HEK293 (cell line): ENCODE data around the gene CRACR2A.

ENCODE experiments used
- CTCF ChIA-PET: fragments of 350-600 bp; formaldehyde crosslinking; extraction: SDS; loops from one replicate; lab custom pipeline; 2021; ENCODE audit warnings: antibody characterized with exemption; lab: Yijun Ruan, JAX
- POLR2A ChIA-PET: fragments of 300-600 bp; formaldehyde crosslinking; extraction: SDS; loops from one replicate; lab custom pipeline; 2020; ENCODE audit warnings: antibody characterized with exemption, inconsistent platforms; lab: Yijun Ruan, JAX
- H3K27ac ChIP-seq: fragments of 200-500 bp; sonication (Bioruptor generic); 2 replicates; pipeline ENCODE4 v1.5.1; 2014; ENCODE audit warnings: low read depth, low read length, control low read depth, inconsistent platforms; ENCODE audit errors: extremely low read depth
- H3K36me3 ChIP-seq, 2 experiments: fragments of 200-500 bp in 1 of 2; sonication (Bioruptor generic) in 1 of 2; 1 replicate in 1 of 2; 2 replicates in 1 of 2; pipeline ENCODE4 v1.5.1; 2014 to 2017; ENCODE audit warnings: inconsistent platforms in 2 of 2, low read length in 2 of 2; ENCODE audit not compliant: control insufficient read depth in 2 of 2, insufficient read depth in 1 of 2
- H3K4me1 ChIP-seq: fragments of 200-500 bp; sonication (Bioruptor generic); 2 replicates; pipeline ENCODE4 v1.5.1; 2014; ENCODE audit warnings: mild to moderate bottlenecking, low read length, inconsistent platforms; ENCODE audit not compliant: control insufficient read depth, insufficient read depth
- H3K4me3 ChIP-seq: 2 replicates; pipeline ENCODE4 v1.5.1; 2011; ENCODE audit warnings: low read depth, mild to moderate bottlenecking, control low read depth, low read length, moderate library complexity
- H3K9me3 ChIP-seq: fragments of 200-500 bp; sonication (Bioruptor generic); 2 replicates; pipeline ENCODE4 v1.5.1; 2014; ENCODE audit warnings: low read depth, low read length, inconsistent platforms; ENCODE audit not compliant: control insufficient read depth, insufficient read depth
- BCL11B ChIP-seq: fragments of 450-650 bp; formaldehyde crosslinking; IDR thresholded peaks from 2 replicates; pipeline ENCODE4 v1.5.1; 2016; ENCODE audit warnings: low read depth, missing biosample characterization, missing genetic modification characterization
- GLIS1 ChIP-seq: fragments of 450-650 bp; formaldehyde crosslinking; IDR thresholded peaks from 2 replicates; pipeline ENCODE4 v1.5.1; 2016; ENCODE audit warnings: missing biosample characterization, missing genetic modification characterization
- ZBTB10 ChIP-seq: fragments of 450-650 bp; formaldehyde crosslinking; IDR thresholded peaks from 2 replicates; pipeline ENCODE4 v1.5.1; 2016; ENCODE audit warnings: missing biosample characterization, missing genetic modification characterization
- ZBTB49 ChIP-seq: fragments of 450-650 bp; formaldehyde crosslinking; IDR thresholded peaks from 2 replicates; pipeline ENCODE4 v1.5.1; 2016; ENCODE audit warnings: missing biosample characterization, missing genetic modification characterization, low read depth
- ZBTB7A ChIP-seq: fragments of 450-650 bp; formaldehyde crosslinking; IDR thresholded peaks from 2 replicates; pipeline ENCODE4 v1.5.1; 2016; ENCODE audit warnings: low read depth, missing biosample characterization, missing genetic modification characterization
- ZBTB8A ChIP-seq: fragments of 450-650 bp; formaldehyde crosslinking; IDR thresholded peaks from 2 replicates; pipeline ENCODE4 v1.5.1; 2016; ENCODE audit warnings: missing biosample characterization, missing genetic modification characterization
- ZFP37 ChIP-seq: fragments of 450-650 bp; formaldehyde crosslinking; IDR thresholded peaks from 2 replicates; pipeline ENCODE4 v1.5.1; 2016; ENCODE audit warnings: missing biosample characterization, missing genetic modification characterization
- ZFP69B ChIP-seq: fragments of 450-650 bp; formaldehyde crosslinking; IDR thresholded peaks from 2 replicates; pipeline ENCODE4 v1.5.1; 2016; ENCODE audit warnings: missing biosample characterization, missing genetic modification characterization
- ZNF10 ChIP-seq: fragments of 450-650 bp; formaldehyde crosslinking; IDR thresholded peaks from 2 replicates; pipeline ENCODE4 v1.5.1; 2017; ENCODE audit warnings: missing biosample characterization, missing genetic modification characterization
- ZNF157 ChIP-seq: fragments of 450-650 bp; formaldehyde crosslinking; IDR thresholded peaks from 2 replicates; pipeline ENCODE4 v1.5.1; 2016; ENCODE audit warnings: missing biosample characterization, missing genetic modification characterization
- ZNF19 ChIP-seq: fragments of 450-650 bp; formaldehyde crosslinking; IDR thresholded peaks from 2 replicates; pipeline ENCODE4; 2016; ENCODE audit warnings: missing biosample characterization, missing genetic modification characterization, low read depth
- ZNF274 ChIP-seq, 2 experiments: fragments of 200-500 bp in 1 of 2; fragments of 450-650 bp in 1 of 2; sonication (Bioruptor generic) in 1 of 2; formaldehyde crosslinking in 1 of 2; IDR thresholded peaks; 2 replicates each; pipeline versions ENCODE4 v1.5.1 to v1.6.1; 2014 to 2016; ENCODE audit warnings: borderline replicate concordance in 1 of 2, inconsistent platforms in 1 of 2, low read length in 1 of 2, missing biosample characterization in 1 of 2, missing genetic modification characterization in 1 of 2
- ZNF548 ChIP-seq: fragments of 450-650 bp; formaldehyde crosslinking; IDR thresholded peaks from 2 replicates; pipeline ENCODE4 v1.5.1; 2016; ENCODE audit warnings: missing biosample characterization, missing genetic modification characterization
- ZNF600 ChIP-seq: fragments of 450-650 bp; formaldehyde crosslinking; IDR thresholded peaks from 2 replicates; pipeline ENCODE4 v1.5.1; 2016; ENCODE audit warnings: missing biosample characterization, missing genetic modification characterization
- ZNF621 ChIP-seq: fragments of 450-650 bp; formaldehyde crosslinking; IDR thresholded peaks from 2 replicates; pipeline ENCODE4 v1.5.1; 2017; ENCODE audit warnings: missing biosample characterization, missing genetic modification characterization
- ZNF654 ChIP-seq: fragments of 450-650 bp; formaldehyde crosslinking; IDR thresholded peaks from 2 replicates; pipeline ENCODE4 v1.5.1; 2016; ENCODE audit warnings: low read depth, missing biosample characterization, missing genetic modification characterization
- ZNF768 ChIP-seq: fragments of 450-650 bp; formaldehyde crosslinking; IDR thresholded peaks from 2 replicates; pipeline ENCODE4 v1.5.1; 2018; ENCODE audit warnings: missing biosample characterization, mild to moderate bottlenecking, missing genetic modification characterization
- ZSCAN30 ChIP-seq: fragments of 450-650 bp; IDR thresholded peaks from 2 replicates; pipeline ENCODE4 v1.5.1; 2018; ENCODE audit warnings: missing biosample characterization, mild to moderate bottlenecking, missing genetic modification characterization, moderate library complexity

Gene CRACR2A

GRCh38 chr12:3668479-3669165, 84.3 kb downstream of the CRACR2A start:
- CTCF ChIA-PET = interaction anchor here (0.6 to 1.1 kb wide), 4 partner anchors 14 to 638 kb away, joined by 3 read pairs; no protein-coding TSS in a partner anchor
- Histone ChIP-seq H3K4me1 (no peaks in the 10 kb centered on the region), H3K4me3 (no peak overlapping the region), H3K9me3 (no peaks in the 10 kb centered on the region), H3K27ac (no peak overlapping the region), H3K36me3 (no peaks in the 10 kb centered on the region)
- TF ChIP-seq ZBTB10 (tag by site-specific recombination) = no peak
- TF ChIP-seq ZNF548 (tag by site-specific recombination) = no peak
- TF ChIP-seq ZFP69B (tag by site-specific recombination) = no peak
- no peak for TF ChIP-seq ZBTB7A (tag by site-specific recombination)
- no peak for TF ChIP-seq ZNF157
- TF ChIP-seq BCL11B (tag by site-specific recombination) = no peak
- no peak for TF ChIP-seq ZBTB49 (tag by site-specific recombination)
- no peak for TF ChIP-seq ZNF600 (tag by site-specific recombination)
- no peak for TF ChIP-seq ZNF654
- POLR2A ChIA-PET = interaction anchor here (0.6 kb wide), 1 partner anchor 60 kb away, joined by 3 read pairs; no protein-coding TSS in a partner anchor

GRCh38 chr12:3667485-3667884, 85.4 kb downstream of the CRACR2A start:
- TF ChIP-seq ZNF274 (IDR thresholded peaks at IDR 0.05; ENCODE audit: low read length) (no peak), ZNF274 (tag by site-specific recombination; IDR thresholded peaks at IDR 0.05; ENCODE audit: borderline replicate concordance) (no peak), ZBTB8A (tag by site-specific recombination) (no peak), ZNF768 (tag by site-specific recombination) (no peak), ZFP37 (no peak), ZNF621 (tag by site-specific recombination) (no peak), ZSCAN30 (tag by site-specific recombination) (no peak), GLIS1 (tag by site-specific recombination) (no peak), ZNF19 (tag by site-specific recombination) (no peak), ZNF10 (tag by site-specific recombination) (no peak)
- TF ChIP-seq, all 188 proteins: peak for 0
- H3K27ac ChIP-seq = no peak overlapping the region
- no peaks in the 10 kb centered on the region for H3K36me3 ChIP-seq
- no peaks in the 10 kb centered on the region for H3K9me3 ChIP-seq
- ChIA-PET CTCF (interaction anchor here (0.6 to 1.1 kb wide), 3 partner anchors 13 to 639 kb away, joined by 3 read pairs; no protein-coding TSS in a partner anchor), POLR2A (no interaction called here)
- no peak overlapping the region for H3K4me3 ChIP-seq
- no peaks in the 10 kb centered on the region for H3K4me1 ChIP-seq
